ENCODE data around the gene KRTAP10-7. TPM values are rescaled to one million over a fixed set of nuclear protein-coding genes. Genes with fewer than 3 reads are reported as not detected.

KRTAP10-7 gene
- total and polyA plus RNA-seq, 7 experiments from 2014 or later = not detected

- Histone ChIP-seq H3K4me3 (ENCODE audit: low read length) (no peak overlapping the region), H3K4me1 (ENCODE audit: control insufficient read depth in 2 of 2, insufficient read depth in 2 of 2, low read length in 2 of 2) (peaks cover 0 to 8% of the 10 kb centered on the region in 2 donors), H3K36me3 (ENCODE audit: control insufficient read depth in 2 of 3, insufficient read depth in 3 of 3, low read length in 3 of 3) (no peaks in the 10 kb centered on the region), H3K9me3 (ENCODE audit: control insufficient read depth in 2 of 3, low read length in 3 of 3) (peaks cover 0 to 3% (median 0%) of the 10 kb centered on the region in 3 experiments), H3K27me3 (ENCODE audit: control insufficient read depth in 2 of 2, insufficient read depth in 2 of 2, low read length in 2 of 2) (no peaks in the 10 kb centered on the region), H3K27ac (ENCODE audit: low read depth, low read length) (no peak overlapping the region)
- H3K27ac Mint-ChIP-seq = peak overlapping the region in 4 of 9 donors; percentile 39 to 71 (median 62)
- intact Hi-C loops (cut with micrococcal nuclease) = loop anchor here in 1 of 2 donors (5.0 to 10.0 kb wide), 3 partner anchors 36 to 131 kb away; partner anchors contain the start of genes KRTAP12-3, KRTAP12-4 and TSPEAR
- ChIA-PET POLR2A (interaction anchor here (0.6 kb wide), 1 partner anchor 18 kb away, joined by 3 read pairs; no protein-coding TSS in a partner anchor), CTCF (interaction anchor here (1.4 kb wide), 1 partner anchor 71 kb away, joined by 5 read pairs; no protein-coding TSS in a partner anchor)
- H3K27me3 Mint-ChIP-seq = peaks cover 0 to 18% (median 10%) of the 10 kb centered on the region in 5 donors
- H3K4me1 Mint-ChIP-seq = peaks cover 14 to 43% (median 34%) of the 10 kb centered on the region in 7 donors
- H3K4me3 Mint-ChIP-seq = peak overlapping the region in 7 of 10 donors; percentile 4 to 62 (median 51)
- peaks cover 4 to 16% (median 9%) of the 10 kb centered on the region in 5 donors for H3K36me3 Mint-ChIP-seq
- peaks cover 3 to 48% (median 25%) of the 10 kb centered on the region in 11 donors for H3K9me3 Mint-ChIP-seq
- ATAC-seq = no peak
- no peak for DNase-seq
Measured at GRCh38 chr21:44581158-44581557, 19.2 kb upstream of the KRTAP10-7 start.

- peak overlapping the region in 1 of 9 donors; percentile 15 for H3K27ac Mint-ChIP-seq
- no peaks in the 10 kb centered on the region for H3K36me3 ChIP-seq (ENCODE audit: control insufficient read depth in 2 of 3, insufficient read depth in 3 of 3, low read length in 3 of 3)
- no peaks in the 10 kb centered on the region for H3K27me3 ChIP-seq (ENCODE audit: control insufficient read depth in 2 of 2, insufficient read depth in 2 of 2, low read length in 2 of 2)
- no peak overlapping the region for H3K4me3 Mint-ChIP-seq
- peaks cover 4 to 16% (median 9%) of the 10 kb centered on the region in 5 donors for H3K36me3 Mint-ChIP-seq
- H3K4me3 ChIP-seq (ENCODE audit: low read length) = no peak overlapping the region
- H3K27ac ChIP-seq (ENCODE audit: low read depth, low read length) = no peak overlapping the region
- POLR2A ChIA-PET = no interaction called here
- H3K9me3 ChIP-seq (ENCODE audit: control insufficient read depth in 2 of 3, low read length in 3 of 3) = peaks cover 0 to 3% (median 0%) of the 10 kb centered on the region in 3 experiments
- CTCF ChIA-PET = no interaction called here
- intact Hi-C loops (cut with micrococcal nuclease) = loop anchor here in 1 of 2 donors (5.0 to 10.0 kb wide), 3 partner anchors 35 to 130 kb away; partner anchors contain the start of genes KRTAP12-3, KRTAP12-4 and TSPEAR
- H3K27me3 Mint-ChIP-seq = peaks cover 0 to 27% (median 19%) of the 10 kb centered on the region in 5 donors
- DNase-seq (no peak), ATAC-seq (no peak)
- peaks cover 3 to 47% (median 20%) of the 10 kb centered on the region in 11 donors for H3K9me3 Mint-ChIP-seq
- H3K4me1 ChIP-seq (ENCODE audit: control insufficient read depth in 2 of 2, insufficient read depth in 2 of 2, low read length in 2 of 2) = peaks cover 0 to 8% of the 10 kb centered on the region in 2 donors
- H3K4me1 Mint-ChIP-seq = peaks cover 14 to 43% (median 34%) of the 10 kb centered on the region in 7 donors
Measured at GRCh38 chr21:44582055-44582454, 18.3 kb upstream of the KRTAP10-7 start.

- Mint-ChIP-seq H3K4me1 (peaks cover 14 to 43% (median 34%) of the 10 kb centered on the region in 7 donors), H3K27ac (peak overlapping the region in 3 of 9 donors; percentile 17 to 62 (median 22)), H3K36me3 (peaks cover 0 to 12% (median 5%) of the 10 kb centered on the region in 5 donors), H3K27me3 (peaks cover 0 to 39% (median 25%) of the 10 kb centered on the region in 5 donors), H3K9me3 (peaks cover under 1 to 35% (median 14%) of the 10 kb centered on the region in 11 donors), H3K4me3 (peak overlapping the region in 1 of 10 donors; percentile 13)
- POLR2A ChIA-PET = no interaction called here
- no peak for ATAC-seq
- H3K27ac ChIP-seq (ENCODE audit: low read depth, low read length) = no peak overlapping the region
- no peaks in the 10 kb centered on the region for H3K36me3 ChIP-seq (ENCODE audit: control insufficient read depth in 2 of 3, insufficient read depth in 3 of 3, low read length in 3 of 3)
- H3K27me3 ChIP-seq (ENCODE audit: control insufficient read depth in 2 of 2, insufficient read depth in 2 of 2, low read length in 2 of 2) = no peaks in the 10 kb centered on the region
- intact Hi-C loops (cut with micrococcal nuclease) = loop anchor here in 1 of 2 donors (5.0 to 10.0 kb wide), 3 partner anchors 34 to 129 kb away; partner anchors contain the start of genes KRTAP12-3, KRTAP12-4 and TSPEAR
- no peak overlapping the region for H3K4me3 ChIP-seq (ENCODE audit: low read length)
- DNase-seq = no peak
- no peaks in the 10 kb centered on the region for H3K9me3 ChIP-seq (ENCODE audit: control insufficient read depth in 2 of 3, low read length in 3 of 3)
- CTCF ChIA-PET = interaction anchor here (0.6 to 1.2 kb wide), 3 partner anchors 51 to 1727 kb away, joined by 3 read pairs; no protein-coding TSS in a partner anchor
- peaks cover 0 to 8% of the 10 kb centered on the region in 2 donors for H3K4me1 ChIP-seq (ENCODE audit: control insufficient read depth in 2 of 2, insufficient read depth in 2 of 2, low read length in 2 of 2)
Measured at GRCh38 chr21:44583089-44583799, 17.2 kb upstream of the KRTAP10-7 start.

- no peak overlapping the region for H3K4me3 Mint-ChIP-seq
- no peaks in the 10 kb centered on the region for H3K36me3 ChIP-seq (ENCODE audit: control insufficient read depth in 2 of 3, insufficient read depth in 3 of 3, low read length in 3 of 3)
- peaks cover 0 to 35% (median 14%) of the 10 kb centered on the region in 11 donors for H3K9me3 Mint-ChIP-seq
- H3K9me3 ChIP-seq (ENCODE audit: control insufficient read depth in 2 of 3, low read length in 3 of 3) = no peaks in the 10 kb centered on the region
- H3K27ac Mint-ChIP-seq = peak overlapping the region in 2 of 9 donors; percentile 17 to 52
- CTCF ChIA-PET = interaction anchor here (0.5 to 1.2 kb wide), 4 partner anchors 9 to 1727 kb away, joined by 3 read pairs; no protein-coding TSS in a partner anchor
- H3K4me1 ChIP-seq (ENCODE audit: control insufficient read depth in 2 of 2, insufficient read depth in 2 of 2, low read length in 2 of 2) = peaks cover 0 to 8% of the 10 kb centered on the region in 2 donors
- peaks cover 0 to 40% (median 25%) of the 10 kb centered on the region in 5 donors for H3K27me3 Mint-ChIP-seq
- peaks cover 0 to 12% (median 5%) of the 10 kb centered on the region in 5 donors for H3K36me3 Mint-ChIP-seq
- peaks cover 14 to 43% (median 34%) of the 10 kb centered on the region in 7 donors for H3K4me1 Mint-ChIP-seq
- H3K27me3 ChIP-seq (ENCODE audit: control insufficient read depth in 2 of 2, insufficient read depth in 2 of 2, low read length in 2 of 2) = no peaks in the 10 kb centered on the region
- no peak overlapping the region for H3K27ac ChIP-seq (ENCODE audit: low read depth, low read length)
- ATAC-seq (no peak), DNase-seq (peak in 3 of 9 donors; percentile 15 to 30 (median 18))
- intact Hi-C loops (cut with micrococcal nuclease) = loop anchor here in 1 of 2 donors (5.0 to 10.0 kb wide), 3 partner anchors 34 to 129 kb away; partner anchors contain the start of genes KRTAP12-3, KRTAP12-4 and TSPEAR
- POLR2A ChIA-PET = no interaction called here
- no peak overlapping the region for H3K4me3 ChIP-seq (ENCODE audit: low read length)
Measured at GRCh38 chr21:44583800-44584147, 16.6 kb upstream of the KRTAP10-7 start.

- CTCF ChIA-PET = no interaction called here
- intact Hi-C loops (cut with micrococcal nuclease) = loop anchor here in 1 of 2 donors (10.0 kb wide), 1 partner anchor 69 kb away; the partner anchor contains the start of genes KRTAP12-3 and KRTAP12-4
- H3K4me1 Mint-ChIP-seq = peaks cover 5 to 34% (median 23%) of the 10 kb centered on the region in 7 donors
Measured at GRCh38 chr21:44585892-44586291, 14.5 kb upstream of the KRTAP10-7 start.

GRCh38 chr21:44589094-44589493 is 11.3 kb upstream of the KRTAP10-7 start:
- H3K27ac Mint-ChIP-seq = peak overlapping the region in 1 of 9 donors; percentile 28
- H3K27me3 ChIP-seq (ENCODE audit: control insufficient read depth in 2 of 2, insufficient read depth in 2 of 2, low read length in 2 of 2) = no peaks in the 10 kb centered on the region
- POLR2A ChIA-PET = no interaction called here
- H3K36me3 ChIP-seq (ENCODE audit: control insufficient read depth in 2 of 3, insufficient read depth in 3 of 3, low read length in 3 of 3) = no peaks in the 10 kb centered on the region
- H3K4me3 Mint-ChIP-seq = no peak overlapping the region
- H3K36me3 Mint-ChIP-seq = peaks cover 0 to 4% (median 0%) of the 10 kb centered on the region in 5 donors
- H3K9me3 ChIP-seq (ENCODE audit: control insufficient read depth in 2 of 3, low read length in 3 of 3) = no peaks in the 10 kb centered on the region
- intact Hi-C loops (cut with micrococcal nuclease) = loop anchor here in 1 of 2 donors (10.0 kb wide), 1 partner anchor 66 kb away; the partner anchor contains the start of genes KRTAP12-3 and KRTAP12-4
- CTCF ChIA-PET = no interaction called here
- H3K9me3 Mint-ChIP-seq = peaks cover 0 to 6% (median 0%) of the 10 kb centered on the region in 11 donors
- no peak for ATAC-seq
- no peaks in the 10 kb centered on the region for H3K4me1 ChIP-seq (ENCODE audit: control insufficient read depth in 2 of 2, insufficient read depth in 2 of 2, low read length in 2 of 2)
- H3K27ac ChIP-seq (ENCODE audit: low read depth, low read length) = no peak overlapping the region
- no peak for DNase-seq
- H3K4me1 Mint-ChIP-seq = peaks cover 2 to 6% (median 5%) of the 10 kb centered on the region in 7 donors
- no peak overlapping the region for H3K4me3 ChIP-seq (ENCODE audit: low read length)
- H3K27me3 Mint-ChIP-seq = peaks cover 0 to 42% (median 21%) of the 10 kb centered on the region in 5 donors

More at GRCh38 chr21:44585892-44586291, 14.5 kb upstream of the KRTAP10-7 start:
- Histone ChIP-seq H3K27me3 (ENCODE audit: control insufficient read depth in 2 of 2, insufficient read depth in 2 of 2, low read length in 2 of 2) (no peaks in the 10 kb centered on the region), H3K27ac (ENCODE audit: low read depth, low read length) (no peak overlapping the region), H3K4me3 (ENCODE audit: low read length) (no peak overlapping the region), H3K9me3 (ENCODE audit: control insufficient read depth in 2 of 3, low read length in 3 of 3) (no peaks in the 10 kb centered on the region), H3K36me3 (ENCODE audit: control insufficient read depth in 2 of 3, insufficient read depth in 3 of 3, low read length in 3 of 3) (no peaks in the 10 kb centered on the region), H3K4me1 (ENCODE audit: control insufficient read depth in 2 of 2, insufficient read depth in 2 of 2, low read length in 2 of 2) (peaks cover 0 to 8% of the 10 kb centered on the region in 2 donors)
- ATAC-seq = no peak
- no peak for DNase-seq
- Mint-ChIP-seq H3K4me3 (no peak overlapping the region), H3K36me3 (peaks cover 0 to 12% (median 5%) of the 10 kb centered on the region in 5 donors), H3K27ac (peak overlapping the region in 1 of 9 donors; percentile 25), H3K27me3 (peaks cover 0 to 42% (median 25%) of the 10 kb centered on the region in 5 donors), H3K9me3 (peaks cover 0 to 24% (median 8%) of the 10 kb centered on the region in 11 donors)
- POLR2A ChIA-PET = no interaction called here

Measured in naive thymus-derived CD4-positive, alpha-beta T cell (primary cell).